ENCODE data around the gene BLVRA.
A peak's percentile ranks its signal among the peaks of the same experiment; 100 is the strongest.
"Not testable (repeated sequence)": the region's sequence is repeated elsewhere in the genome, so short reads cannot be mapped to it uniquely, and the experiment has no call there.

The BLVRA gene

GRCh38 chr7:43758029-43758821 is at the start of gene BLVRA:
TSS of gene BLVRA (plus strand) at chr7:43758680. CDS start at chr7:43771159, 12,479 bp downstream.
- peaks cover 51% of the 10 kb centered on the region for H3K27me3 ChIP-seq (ENCODE audit: control insufficient read depth, low read length)
- no peaks in the 10 kb centered on the region for H3K79me2 ChIP-seq (ENCODE audit: control insufficient read depth, low read length)
- H3F3A ChIP-seq (ENCODE audit: control insufficient read depth, insufficient read depth): no peaks in the 10 kb centered on the region
- H3K4me3 ChIP-seq (ENCODE audit: low read length): peak within 1 kb of the TSS; percentile 65
- H4K20me1 ChIP-seq (ENCODE audit: control insufficient read depth, insufficient read depth, low read depth, low read length): no peaks in the 10 kb centered on the region
- H3K9me2 ChIP-seq (replicated peaks; ENCODE audit: control insufficient read depth, low read length): no peaks in the 10 kb centered on the region
- H3K4me1 ChIP-seq (ENCODE audit: control insufficient read depth, low read length): peaks cover 9% of the 10 kb centered on the region; the same call in 1 of the 2 replicates
- peak within 1 kb of the TSS; percentile 65 for H3K4me2 ChIP-seq (ENCODE audit: low read length)
- H3K27ac ChIP-seq (ENCODE audit: low read depth, low read length): no peak within 1 kb of the TSS
- no peaks in the 10 kb centered on the region for H3K36me3 ChIP-seq (ENCODE audit: control insufficient read depth, low read length)
- H3K9me3 ChIP-seq (ENCODE audit: control insufficient read depth, insufficient read depth, low read length): no peaks in the 10 kb centered on the region
- TF ChIP-seq CTCF (IDR thresholded peaks at IDR 0.05; ENCODE audit: low read depth, low read length, poor library complexity, severe bottlenecking) (no peak), EZH2phosphoT487 (IDR thresholded peaks at IDR 0.05; ENCODE audit: borderline replicate concordance, low read length) (peak; percentile 38; the same call in 1 of the 2 replicates)

- Histone ChIP-seq H3K27ac (ENCODE audit: low read depth, low read length) (no peak overlapping the region), H3K36me3 (ENCODE audit: control insufficient read depth, low read length) (peaks cover 8% of the 10 kb centered on the region), H3K79me2 (ENCODE audit: control insufficient read depth, low read length) (peaks cover 91% of the 10 kb centered on the region), H3K9me2 (replicated peaks; ENCODE audit: control insufficient read depth, low read length) (no peaks in the 10 kb centered on the region), H3K27me3 (ENCODE audit: control insufficient read depth, low read length) (no peaks in the 10 kb centered on the region), H4K20me1 (ENCODE audit: control insufficient read depth, insufficient read depth, low read depth, low read length) (peaks cover 6% of the 10 kb centered on the region; the same call in 1 of the 2 replicates), H3K4me1 (ENCODE audit: control insufficient read depth, low read length) (no peaks in the 10 kb centered on the region), H3K9me3 (ENCODE audit: control insufficient read depth, insufficient read depth, low read length) (no peaks in the 10 kb centered on the region), H3F3A (ENCODE audit: control insufficient read depth, insufficient read depth) (no peaks in the 10 kb centered on the region), H3K4me2 (ENCODE audit: low read length) (no peak overlapping the region), H3K4me3 (ENCODE audit: low read length) (no peak overlapping the region)
- TF ChIP-seq CTCF (IDR thresholded peaks at IDR 0.05; ENCODE audit: low read depth, low read length, poor library complexity, severe bottlenecking): no peak
Observed at GRCh38 chr7:43711503-43711902, 47.0 kb upstream of the BLVRA start.

GRCh38 chr7:43715966-43716365 is 42.5 kb upstream of the BLVRA start:
- H3F3A ChIP-seq (ENCODE audit: control insufficient read depth, insufficient read depth); H3K27me3 ChIP-seq (ENCODE audit: control insufficient read depth, low read length); H3K4me1 ChIP-seq (ENCODE audit: control insufficient read depth, low read length); H3K27ac ChIP-seq (ENCODE audit: low read depth, low read length); H3K9me2 ChIP-seq (replicated peaks; ENCODE audit: control insufficient read depth, low read length); H3K9me3 ChIP-seq (ENCODE audit: control insufficient read depth, insufficient read depth, low read length); H3K4me3 ChIP-seq (ENCODE audit: low read length); H3K4me2 ChIP-seq (ENCODE audit: low read length): not testable (repeated sequence)
- H3K36me3 ChIP-seq (ENCODE audit: control insufficient read depth, low read length): peaks cover 11% of the 10 kb centered on the region
- H4K20me1 ChIP-seq (ENCODE audit: control insufficient read depth, insufficient read depth, low read depth, low read length): peaks cover 13% of the 10 kb centered on the region; the same call in 1 of the 2 replicates
- peaks cover 94% of the 10 kb centered on the region for H3K79me2 ChIP-seq (ENCODE audit: control insufficient read depth, low read length)

GRCh38 chr7:43716598-43716997 is 41.9 kb upstream of the BLVRA start:
- H3K36me3 ChIP-seq (ENCODE audit: control insufficient read depth, low read length): peaks cover 11% of the 10 kb centered on the region
- peaks cover 3% of the 10 kb centered on the region; the same call in 1 of the 2 replicates for H3F3A ChIP-seq (ENCODE audit: control insufficient read depth, insufficient read depth)
- H3K4me1 ChIP-seq (ENCODE audit: control insufficient read depth, low read length): peaks cover 3% of the 10 kb centered on the region; the same call in 1 of the 2 replicates
- TF ChIP-seq EZH2phosphoT487 (IDR thresholded peaks at IDR 0.05; ENCODE audit: borderline replicate concordance, low read length) (no peak), CTCF (IDR thresholded peaks at IDR 0.05; ENCODE audit: low read depth, low read length, poor library complexity, severe bottlenecking) (no peak)
- no peak overlapping the region for H3K4me3 ChIP-seq (ENCODE audit: low read length)
- no peak overlapping the region for H3K4me2 ChIP-seq (ENCODE audit: low read length)
- no peak overlapping the region for H3K27ac ChIP-seq (ENCODE audit: low read depth, low read length)
- peaks cover 93% of the 10 kb centered on the region for H3K79me2 ChIP-seq (ENCODE audit: control insufficient read depth, low read length)
- no peaks in the 10 kb centered on the region for H3K9me2 ChIP-seq (replicated peaks; ENCODE audit: control insufficient read depth, low read length)
- H3K27me3 ChIP-seq (ENCODE audit: control insufficient read depth, low read length): no peaks in the 10 kb centered on the region
- H4K20me1 ChIP-seq (ENCODE audit: control insufficient read depth, insufficient read depth, low read depth, low read length): peaks cover 15% of the 10 kb centered on the region; the same call in 1 of the 2 replicates
- H3K9me3 ChIP-seq (ENCODE audit: control insufficient read depth, insufficient read depth, low read length): no peaks in the 10 kb centered on the region
